Measurements from ENCODE around the gene ZNF184.
"Not testable (repeated sequence)": the region's sequence is repeated elsewhere in the genome, so short reads cannot be mapped to it uniquely, and the experiment has no call there.

Gene ZNF184

GRCh38 chr6:27424851-27425250, 48.1 kb downstream of the ZNF184 start:
- not testable (repeated sequence) for DNase-seq (ENCODE audit: low spot score)

GRCh38 chr6:27422651-27423332, 50.1 kb downstream of the ZNF184 start:
- DNase-seq (ENCODE audit: low spot score): no peak

DNA sequence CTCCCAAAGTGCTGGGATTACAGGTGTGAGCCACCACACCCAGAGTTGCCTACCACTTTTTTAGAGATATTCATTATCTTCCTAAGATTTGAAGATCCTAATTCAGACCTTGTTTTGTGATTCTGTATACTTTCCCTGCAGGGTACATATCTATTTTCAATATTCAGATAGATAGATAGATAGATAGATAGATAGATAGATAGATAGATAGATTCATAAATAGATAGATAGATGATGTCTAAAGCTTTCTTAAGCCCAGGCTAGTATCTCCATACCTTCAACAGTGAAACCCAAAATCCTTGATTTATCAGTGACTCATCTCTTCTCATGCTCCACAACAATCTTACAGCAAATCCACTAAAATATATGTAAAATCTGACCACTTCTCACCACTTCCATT, 53.5 kb downstream of the ZNF184 start:
- no peak for DNase-seq (ENCODE audit: low spot score)

GRCh38 chr6:27415898-27416297, 57.0 kb downstream of the ZNF184 start:
- no peak for DNase-seq (ENCODE audit: low spot score)

GRCh38 chr6:27414996-27415395, 57.9 kb downstream of the ZNF184 start:
- DNase-seq (ENCODE audit: low spot score): peak; percentile 42

- no peak for DNase-seq (ENCODE audit: low spot score)
Observed at GRCh38 chr6:27414300-27414699, 58.6 kb downstream of the ZNF184 start.

- no peak for DNase-seq (ENCODE audit: low spot score)
Observed at GRCh38 chr6:27407153-27407814, 65.6 kb downstream of the ZNF184 start.

- DNase-seq (ENCODE audit: low spot score): no peak
Observed at GRCh38 chr6:27406085-27406484, 66.8 kb downstream of the ZNF184 start.

- no peak for DNase-seq (ENCODE audit: low spot score)
Observed at GRCh38 chr6:27400877-27401642, 71.8 kb downstream of the ZNF184 start.

Data from RKO (cell line).